Measurements from ENCODE around the gene SNTB2.

SNTB2 gene

DNA sequence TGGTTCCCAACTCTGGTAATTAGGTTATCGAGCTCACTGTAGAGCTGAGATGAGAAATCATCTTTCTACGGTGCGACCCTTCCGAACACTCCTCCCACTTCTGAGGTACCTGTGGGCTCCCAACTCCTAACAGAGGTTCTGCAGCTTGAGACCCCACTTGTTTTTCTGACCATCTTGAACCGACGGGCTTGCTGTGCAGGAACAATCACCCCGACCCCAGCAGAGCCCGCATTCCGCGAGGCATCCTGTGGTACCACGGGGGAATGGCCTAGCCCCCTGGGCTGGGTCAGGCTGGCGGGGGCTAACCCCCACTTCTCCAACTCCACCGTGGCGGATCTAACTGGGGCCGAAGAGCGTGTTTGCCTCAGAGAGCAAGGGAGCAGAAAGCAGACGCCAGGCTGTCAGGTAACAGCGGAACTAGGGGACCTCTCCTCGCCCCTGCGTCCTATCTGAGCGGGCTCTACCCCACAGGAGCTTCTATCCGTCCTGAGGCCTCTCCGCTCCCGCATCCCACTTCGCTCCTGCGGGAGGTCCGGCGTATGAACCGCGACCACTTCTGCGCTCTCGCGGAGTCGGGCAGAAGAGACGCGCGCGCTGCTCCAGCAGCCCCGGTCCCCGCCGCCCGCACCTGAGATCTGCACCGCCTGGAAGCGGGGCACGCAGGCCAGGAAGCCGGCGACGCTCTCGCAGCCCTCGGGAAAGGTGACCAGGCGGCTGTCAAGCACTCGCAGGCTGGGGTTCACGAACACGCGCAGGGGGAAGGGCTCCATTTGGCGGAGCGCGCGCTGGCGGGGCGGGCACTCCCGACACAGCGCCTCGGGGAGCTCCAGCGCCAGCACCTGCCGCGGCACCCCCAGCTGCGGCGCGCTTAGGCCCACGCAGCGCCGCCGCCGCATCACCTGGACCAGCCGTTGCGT lies 142.7 kb downstream of the SNTB2 start:
- TF ChIP-seq, protein P1, sequence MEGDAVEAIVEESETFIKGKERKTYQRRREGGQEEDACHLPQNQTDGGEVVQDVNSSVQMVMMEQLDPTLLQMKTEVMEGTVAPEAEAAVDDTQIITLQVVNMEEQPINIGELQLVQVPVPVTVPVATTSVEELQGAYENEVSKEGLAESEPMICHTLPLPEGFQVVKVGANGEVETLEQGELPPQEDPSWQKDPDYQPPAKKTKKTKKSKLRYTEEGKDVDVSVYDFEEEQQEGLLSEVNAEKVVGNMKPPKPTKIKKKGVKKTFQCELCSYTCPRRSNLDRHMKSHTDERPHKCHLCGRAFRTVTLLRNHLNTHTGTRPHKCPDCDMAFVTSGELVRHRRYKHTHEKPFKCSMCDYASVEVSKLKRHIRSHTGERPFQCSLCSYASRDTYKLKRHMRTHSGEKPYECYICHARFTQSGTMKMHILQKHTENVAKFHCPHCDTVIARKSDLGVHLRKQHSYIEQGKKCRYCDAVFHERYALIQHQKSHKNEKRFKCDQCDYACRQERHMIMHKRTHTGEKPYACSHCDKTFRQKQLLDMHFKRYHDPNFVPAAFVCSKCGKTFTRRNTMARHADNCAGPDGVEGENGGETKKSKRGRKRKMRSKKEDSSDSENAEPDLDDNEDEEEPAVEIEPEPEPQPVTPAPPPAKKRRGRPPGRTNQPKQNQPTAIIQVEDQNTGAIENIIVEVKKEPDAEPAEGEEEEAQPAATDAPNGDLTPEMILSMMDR (IDR thresholded peaks at IDR 0.05; ENCODE audit: extremely low read depth, missing control alignments) = no peak
- peak; percentile 72 for DNase-seq (ENCODE audit: low spot score)

- DNase-seq (ENCODE audit: low spot score) = peak; percentile 98
- TF ChIP-seq, protein P1 (IDR thresholded peaks at IDR 0.05; ENCODE audit: extremely low read depth, missing control alignments) = no peak
These were observed 143.5 kb downstream of the SNTB2 start, which contains the start of gene PDF for GRCh38 chr16:69330286-69331109. PDF (minus strand) TSS chr16:69330588; CDS start chr16:69330570, 18 bp downstream.

- TF ChIP-seq, protein P1 (IDR thresholded peaks at IDR 0.05; ENCODE audit: extremely low read depth, missing control alignments) = no peak
- DNase-seq (ENCODE audit: low spot score) = no peak
These were observed 147.7 kb downstream of the SNTB2 start for GRCh38 chr16:69334696-69335095.

DNA sequence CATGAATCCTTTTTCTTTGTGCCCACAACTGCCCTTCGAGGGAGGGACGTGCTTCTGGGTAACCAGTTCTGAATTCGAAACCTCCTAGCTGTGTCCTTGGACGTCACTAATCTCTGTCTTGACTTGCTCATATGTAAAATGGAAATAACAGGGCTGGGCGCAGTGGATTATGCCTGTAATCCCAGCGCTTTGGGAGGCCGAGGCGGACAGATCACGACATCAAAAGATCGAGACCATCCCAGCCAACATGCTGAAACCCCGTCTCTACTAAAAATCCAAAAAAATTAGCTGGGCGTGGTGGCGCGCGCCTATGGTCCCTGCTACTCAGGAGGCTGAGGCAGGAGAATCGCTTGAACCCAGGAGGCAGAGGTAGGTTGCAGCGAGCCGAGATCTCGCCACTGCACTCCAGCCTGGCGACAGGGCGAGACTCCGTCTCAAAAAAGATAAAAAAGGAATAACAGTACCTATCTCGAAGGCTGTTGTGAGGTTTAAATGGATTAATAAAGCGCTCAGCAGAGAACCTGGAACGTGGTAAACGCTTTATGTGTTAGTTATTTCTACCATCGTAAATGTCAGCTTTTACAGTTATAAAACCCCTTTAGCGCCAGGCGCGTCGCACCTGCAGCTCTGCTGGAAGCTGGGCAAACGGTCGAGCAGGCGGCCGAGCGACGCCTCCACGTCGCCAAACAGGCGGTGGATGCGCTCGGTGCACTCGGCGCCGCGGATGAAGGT lies 151.8 kb downstream of the SNTB2 start:
- TF ChIP-seq, protein P1 (IDR thresholded peaks at IDR 0.05; ENCODE audit: extremely low read depth, missing control alignments) = no peak
- no peak for DNase-seq (ENCODE audit: low spot score)

DNA sequence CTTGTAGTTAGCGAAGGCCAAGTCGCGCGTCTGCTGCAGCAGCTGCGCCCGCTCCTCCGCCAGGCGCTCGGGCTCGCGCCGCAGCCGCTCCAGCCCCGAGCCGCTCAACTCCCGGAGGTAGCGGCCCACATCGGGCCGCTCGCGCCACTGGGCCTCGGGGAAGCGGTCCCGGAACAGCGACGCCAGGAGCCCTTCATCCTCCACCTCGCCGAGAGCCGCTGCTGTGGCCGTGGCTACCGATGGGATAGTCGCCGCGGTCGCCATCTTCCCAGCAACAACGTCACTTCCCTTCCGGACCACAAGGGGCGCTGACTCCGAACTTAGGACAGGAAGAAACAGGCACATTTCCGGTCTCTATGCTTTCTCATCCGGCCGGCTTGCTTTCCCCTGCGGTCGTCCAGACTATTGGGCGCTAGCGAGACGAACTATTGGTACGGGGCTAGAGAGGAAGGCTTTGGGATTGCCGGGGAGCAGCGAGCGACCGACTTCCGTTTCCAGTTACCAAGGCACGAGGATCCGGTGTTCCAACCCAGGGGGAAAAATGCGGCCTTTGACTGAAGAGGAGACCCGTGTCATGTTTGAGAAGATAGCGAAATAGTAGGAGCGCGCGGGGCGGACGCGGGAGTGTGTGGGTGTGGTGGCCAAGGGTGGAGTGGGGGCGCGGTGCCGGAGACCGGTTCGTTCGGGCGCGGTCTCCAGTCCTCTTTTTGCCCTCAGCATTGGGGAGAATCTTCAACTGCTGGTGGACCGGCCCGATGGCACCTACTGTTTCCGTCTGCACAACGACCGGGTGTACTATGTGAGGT lies 152.5 kb downstream of the SNTB2 start, which contains the start of the genes COG8 and NIP7:
TSS of gene COG8 (minus strand) at position 276 of the 806 bp plus-strand sequence. CDS start at position 264, 12 bp downstream.
TSS of gene NIP7 (plus strand) at position 484 of the 806 bp plus-strand sequence. CDS start at position 542, 58 bp downstream.
- TF ChIP-seq, protein P1 (IDR thresholded peaks at IDR 0.05; ENCODE audit: extremely low read depth, missing control alignments) = peak; percentile 46
- DNase-seq (ENCODE audit: low spot score) = peak; percentile 97

GRCh38 chr16:69340095-69340644 lies 153.2 kb downstream of the SNTB2 start:
- TF ChIP-seq, protein P1 (IDR thresholded peaks at IDR 0.05; ENCODE audit: extremely low read depth, missing control alignments) = no peak
- DNase-seq (ENCODE audit: low spot score) = no peak

All from GM20000 (cell line).